Epithelial cell of alveolus of lung (primary cell): Measurements from ENCODE around the gene SNN. TPM values are rescaled to one million over a fixed set of nuclear protein-coding genes. Genes with fewer than 3 reads are reported as not detected.

Source experiments
- total RNA-seq: library from RNA; depleted of rRNA; stranded (reverse); fragments of >200 nt; gene quantifications from 2 replicates; pipeline ENCODE4 v1.2.1, GENCODE V29; 2015

The SNN gene
- 6.3 and 17.8 TPM in 2 replicates for total RNA-seq

GRCh38 chr16:11667824-11668622 lies at the start of gene SNN:
SNN (plus strand) TSS chr16:11668455; CDS start chr16:11676060, 7,605 bp downstream.

Other genes starting within 250 kb of the SNN start
- 67.6 and 80.2 TPM in 2 replicates for gene LITAF, start 81.5 kb upstream of the SNN start, total RNA-seq
- 34.9 and 43.2 TPM in 2 replicates for gene TXNDC11, start 74.4 kb downstream of the SNN start, total RNA-seq
- gene ZC3H7A, start 128.8 kb downstream of the SNN start, total RNA-seq = 27.0 and 57.1 TPM in 2 replicates
- 116 and 227 TPM in 2 replicates for gene RSL1D1, start 183.1 kb downstream of the SNN start, total RNA-seq
- 42.9 and 68.4 TPM in 2 replicates for gene GSPT1, start 247.5 kb downstream of the SNN start, total RNA-seq